MM.1S (cell line): ENCODE results near the gene TAF6L.
"Not testable (repeated sequence)": the region's sequence is repeated elsewhere in the genome, so short reads cannot be mapped to it uniquely, and the experiment has no call there.

Experiments
- DNase-seq: peaks from one replicate; pipeline ENCODE4 v3.0.0-alpha.2; 2015
- H2AFZ ChIP-seq: fragments of 300-600 bp; sonication (generic); 2 replicates; pipeline ENCODE4 v1.6.0; 2016; ENCODE audit warnings: antibody characterized with exemption, low read length
- H3F3A ChIP-seq: fragments of 300-600 bp; sonication (generic); 2 replicates; pipeline ENCODE4 v1.6.1; 2016; ENCODE audit warnings: mild to moderate bottlenecking, antibody characterized with exemption, low read length, moderate library complexity, mixed read lengths; ENCODE audit not compliant: insufficient read depth
- H3K27ac ChIP-seq: fragments of 300-600 bp; sonication (generic); 2 replicates; pipeline ENCODE4 v1.5.1; 2016; ENCODE audit warnings: mild to moderate bottlenecking, low read length
- H3K27me3 ChIP-seq: fragments of 300-600 bp; sonication (generic); replicated peaks from 2 replicates; pipeline ENCODE4 v1.6.0; 2016; ENCODE audit warnings: low read length; ENCODE audit not compliant: insufficient read depth
- H3K36me3 ChIP-seq: fragments of 300-600 bp; sonication (generic); replicated peaks from 2 replicates; pipeline ENCODE4 v1.6.1; 2016; ENCODE audit warnings: mild to moderate bottlenecking, low read length, mixed read lengths; ENCODE audit not compliant: insufficient read depth
- H3K4me1 ChIP-seq: fragments of 300-600 bp; sonication (generic); 2 replicates; pipeline ENCODE4 v1.6.1; 2016; ENCODE audit warnings: low read length, mixed read lengths
- H3K4me2 ChIP-seq: fragments of 300-600 bp; sonication (generic); 2 replicates; pipeline ENCODE4 v1.6.0; 2016; ENCODE audit warnings: low read depth, low read length
- H3K4me3 ChIP-seq: fragments of 300-600 bp; sonication (generic); 2 replicates; pipeline ENCODE4 v1.5.1; 2016; ENCODE audit warnings: low read length, mixed read lengths
- H3K79me2 ChIP-seq: fragments of 300-600 bp; sonication (generic); 2 replicates; pipeline ENCODE4 v1.6.1; 2016; ENCODE audit warnings: mixed run types, low read length, mixed read lengths
- H3K9ac ChIP-seq: fragments of 300-600 bp; sonication (generic); 2 replicates; pipeline ENCODE4 v1.6.1; 2016; ENCODE audit warnings: low read length, mixed read lengths
- H3K9me2 ChIP-seq: fragments of 300-600 bp; sonication (generic); replicated peaks from 2 replicates; pipeline ENCODE4 v1.6.1; 2016; ENCODE audit warnings: mild to moderate bottlenecking, low read length, mixed read lengths; ENCODE audit not compliant: insufficient read depth
- H3K9me3 ChIP-seq: fragments of 300-600 bp; sonication (generic); replicated peaks from 2 replicates; pipeline ENCODE4 v1.6.1; 2016; ENCODE audit warnings: mild to moderate bottlenecking, low read length, mixed read lengths; ENCODE audit not compliant: insufficient read depth
- H4K20me1 ChIP-seq: fragments of 300-600 bp; sonication (generic); 2 replicates; pipeline ENCODE4 v1.6.1; 2016; ENCODE audit warnings: mild to moderate bottlenecking, low read length, moderate library complexity, mixed read lengths; ENCODE audit not compliant: insufficient read depth
- EZH2 ChIP-seq: fragments of 300-600 bp; sonication (generic); optimal IDR thresholded peaks from 2 replicates; pipeline ENCODE3; 2017; ENCODE audit warnings: low read depth, mild to moderate bottlenecking, antibody characterized with exemption, low read length, mixed read lengths
- EZH2phosphoT487 ChIP-seq: fragments of 300-600 bp; sonication (generic); IDR thresholded peaks from 2 replicates; pipeline ENCODE4 v1.6.1; 2018; ENCODE audit warnings: antibody characterized with exemption, low read length
- TF ChIP-seq, protein P1 (sequence below): fragments of 300-600 bp; sonication (generic); IDR thresholded peaks from 2 replicates; pipeline ENCODE4 v1.5.1; 2016; ENCODE audit warnings: antibody characterized with exemption, low read length, mixed read lengths

The TAF6L gene

DNA sequence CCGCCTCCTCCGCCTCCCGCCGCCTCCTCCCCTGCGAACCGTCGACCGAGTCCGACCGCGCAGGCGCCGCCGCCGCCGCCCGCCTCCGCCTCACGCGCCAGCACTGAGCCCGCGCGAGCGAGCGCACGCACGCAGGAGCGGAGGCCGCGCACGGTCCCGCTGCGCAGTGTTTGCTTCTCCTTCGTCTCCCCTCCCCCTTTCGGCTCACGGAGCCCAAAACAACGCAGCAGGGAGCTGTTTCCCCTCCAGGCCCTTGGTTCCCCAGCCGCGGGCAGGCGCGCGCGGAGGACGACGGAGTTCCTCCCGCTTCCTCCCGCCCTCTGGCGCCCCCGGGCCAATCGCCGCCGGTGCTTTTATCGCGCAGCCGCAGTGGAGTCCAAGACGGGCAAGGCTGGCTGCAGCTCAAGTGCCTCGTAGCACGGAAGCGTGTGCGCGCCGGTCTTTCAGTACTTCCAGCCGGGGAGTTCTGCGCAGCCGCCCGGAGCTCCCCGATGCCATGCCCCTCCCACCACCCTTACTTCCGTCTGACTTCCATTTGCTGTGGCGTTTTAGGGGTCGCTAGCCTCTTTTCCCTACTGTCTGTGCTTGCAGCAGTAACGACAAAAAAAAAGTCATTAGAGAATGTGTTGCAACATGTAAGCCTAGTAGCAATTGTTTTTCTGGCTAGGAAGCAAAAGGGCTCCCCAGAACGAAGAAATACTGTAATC lies 43.9 kb upstream of the TAF6L start, which contains the start of gene HNRNPUL2:
TSS of gene HNRNPUL2 (minus strand) at position 293 of the 707 bp plus-strand sequence. CDS start 301 bp downstream, outside the sequence.
- Histone ChIP-seq H3K4me2 (peak within 1 kb of the TSS; percentile 89), H3K4me3 (peak within 1 kb of the TSS; percentile 93), H3F3A (peaks cover 29% of the 10 kb centered on the region), H3K27ac (peak within 1 kb of the TSS; percentile 92), H3K79me2 (peaks cover 79% of the 10 kb centered on the region), H2AFZ (peak within 1 kb of the TSS; percentile 87), H3K9ac (peak within 1 kb of the TSS; percentile 92), H4K20me1 (peaks cover 10% of the 10 kb centered on the region; the same call in 1 of the 2 replicates), H3K9me3 (no peaks in the 10 kb centered on the region), H3K27me3 (no peaks in the 10 kb centered on the region), H3K4me1 (peaks cover 14% of the 10 kb centered on the region), H3K9me2 (no peaks in the 10 kb centered on the region), H3K36me3 (peaks cover 19% of the 10 kb centered on the region)
- DNase-seq, result peak; percentile 100
- TF ChIP-seq, protein P1, sequence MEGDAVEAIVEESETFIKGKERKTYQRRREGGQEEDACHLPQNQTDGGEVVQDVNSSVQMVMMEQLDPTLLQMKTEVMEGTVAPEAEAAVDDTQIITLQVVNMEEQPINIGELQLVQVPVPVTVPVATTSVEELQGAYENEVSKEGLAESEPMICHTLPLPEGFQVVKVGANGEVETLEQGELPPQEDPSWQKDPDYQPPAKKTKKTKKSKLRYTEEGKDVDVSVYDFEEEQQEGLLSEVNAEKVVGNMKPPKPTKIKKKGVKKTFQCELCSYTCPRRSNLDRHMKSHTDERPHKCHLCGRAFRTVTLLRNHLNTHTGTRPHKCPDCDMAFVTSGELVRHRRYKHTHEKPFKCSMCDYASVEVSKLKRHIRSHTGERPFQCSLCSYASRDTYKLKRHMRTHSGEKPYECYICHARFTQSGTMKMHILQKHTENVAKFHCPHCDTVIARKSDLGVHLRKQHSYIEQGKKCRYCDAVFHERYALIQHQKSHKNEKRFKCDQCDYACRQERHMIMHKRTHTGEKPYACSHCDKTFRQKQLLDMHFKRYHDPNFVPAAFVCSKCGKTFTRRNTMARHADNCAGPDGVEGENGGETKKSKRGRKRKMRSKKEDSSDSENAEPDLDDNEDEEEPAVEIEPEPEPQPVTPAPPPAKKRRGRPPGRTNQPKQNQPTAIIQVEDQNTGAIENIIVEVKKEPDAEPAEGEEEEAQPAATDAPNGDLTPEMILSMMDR, result peak; percentile 7; the same call in 1 of the 2 replicates
- TF ChIP-seq EZH2phosphoT487, result no peak

DNA sequence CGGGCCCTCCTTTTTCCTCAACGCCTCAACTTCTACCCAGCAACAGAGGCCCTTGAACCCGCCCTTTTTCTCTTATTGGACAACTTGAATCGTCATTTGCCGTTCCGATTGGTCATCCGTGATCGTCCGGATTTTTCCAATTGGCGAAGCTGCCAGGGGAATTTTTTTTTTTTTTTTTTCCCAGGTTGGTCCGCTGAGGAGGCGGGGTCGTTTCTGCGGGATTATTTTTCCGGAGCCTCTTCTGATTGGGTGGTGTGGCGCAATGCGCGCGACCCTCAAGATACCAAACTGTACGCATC lies 43.4 kb upstream of the TAF6L start:
- Histone ChIP-seq H3K9ac (peak overlapping the region; percentile 92), H3K36me3 (peaks cover 14% of the 10 kb centered on the region), H2AFZ (peak overlapping the region; percentile 87), H3K9me2 (no peaks in the 10 kb centered on the region), H3K9me3 (no peaks in the 10 kb centered on the region), H3K4me2 (peak overlapping the region; percentile 65), H3K4me3 (peak overlapping the region; percentile 93), H4K20me1 (peaks cover 10% of the 10 kb centered on the region; the same call in 1 of the 2 replicates), H3K79me2 (peaks cover 79% of the 10 kb centered on the region), H3K27me3 (no peaks in the 10 kb centered on the region), H3K4me1 (peaks cover 14% of the 10 kb centered on the region), H3F3A (peaks cover 25% of the 10 kb centered on the region), H3K27ac (peak overlapping the region; percentile 92)
- TF ChIP-seq EZH2, result no peak
- TF ChIP-seq, protein P1, result no peak
- TF ChIP-seq EZH2phosphoT487, result no peak
- peak; percentile 98 for DNase-seq

DNA sequence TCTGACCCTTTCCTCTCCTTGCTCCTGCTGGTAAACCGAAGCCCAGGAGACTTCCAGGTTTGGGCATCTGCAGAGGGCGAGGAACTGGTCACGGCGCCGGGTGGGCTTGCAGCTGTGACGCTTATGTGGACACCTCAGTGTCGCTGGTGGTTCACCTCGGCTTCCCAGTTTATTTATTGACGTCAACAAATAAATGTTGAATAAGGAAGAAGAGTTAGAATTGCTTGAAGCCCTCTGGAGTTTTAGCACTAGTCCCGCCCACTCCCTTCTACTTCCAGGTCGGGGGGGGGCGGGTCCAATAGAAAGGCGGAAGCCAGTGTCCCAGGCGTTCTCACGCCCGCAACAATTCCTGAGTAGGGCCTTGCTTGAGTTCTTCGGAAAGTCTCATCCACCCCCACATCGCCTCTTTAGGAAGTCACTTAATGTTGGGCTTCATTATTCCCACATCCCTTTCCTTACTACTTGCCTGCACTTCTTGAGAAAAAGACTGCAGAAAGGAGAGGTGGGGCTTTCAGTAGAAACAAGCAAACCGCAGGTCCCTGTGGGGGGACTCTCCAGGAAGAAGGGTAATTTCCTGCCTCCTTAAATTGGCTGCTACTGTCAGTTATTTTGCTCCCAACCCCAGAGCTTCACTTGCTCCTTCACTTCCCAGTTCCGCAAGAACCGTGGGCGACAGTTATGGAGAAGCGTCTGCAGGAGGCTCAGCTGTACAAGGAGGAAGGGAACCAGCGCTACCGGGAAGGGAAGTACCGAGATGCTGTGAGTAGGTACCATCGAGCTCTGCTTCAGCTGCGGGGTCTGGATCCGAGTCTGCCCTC lies 42.8 kb upstream of the TAF6L start, which contains the start of gene TTC9C:
TSS of gene TTC9C (plus strand) at position 316 of the 818 bp plus-strand sequence. CDS start at position 679, 363 bp downstream.
- H3K36me3 ChIP-seq, result peaks cover 12% of the 10 kb centered on the region
- H3K27me3 ChIP-seq, result no peaks in the 10 kb centered on the region
- no peaks in the 10 kb centered on the region for H3K9me3 ChIP-seq
- H3K4me3 ChIP-seq, result peak within 1 kb of the TSS; percentile 93
- peaks cover 79% of the 10 kb centered on the region for H3K79me2 ChIP-seq
- peak; percentile 88 for DNase-seq
- no peaks in the 10 kb centered on the region for H3K9me2 ChIP-seq
- peaks cover 14% of the 10 kb centered on the region for H3K4me1 ChIP-seq
- H3F3A ChIP-seq, result peaks cover 25% of the 10 kb centered on the region
- H3K9ac ChIP-seq, result peak within 1 kb of the TSS; percentile 92
- peak within 1 kb of the TSS; percentile 92 for H3K27ac ChIP-seq
- peak within 1 kb of the TSS; percentile 65 for H3K4me2 ChIP-seq
- peaks cover 10% of the 10 kb centered on the region; the same call in 1 of the 2 replicates for H4K20me1 ChIP-seq
- TF ChIP-seq EZH2phosphoT487 (no peak), EZH2 (no peak)
- TF ChIP-seq, protein P1, result no peak
- H2AFZ ChIP-seq, result peak within 1 kb of the TSS; percentile 87

DNA sequence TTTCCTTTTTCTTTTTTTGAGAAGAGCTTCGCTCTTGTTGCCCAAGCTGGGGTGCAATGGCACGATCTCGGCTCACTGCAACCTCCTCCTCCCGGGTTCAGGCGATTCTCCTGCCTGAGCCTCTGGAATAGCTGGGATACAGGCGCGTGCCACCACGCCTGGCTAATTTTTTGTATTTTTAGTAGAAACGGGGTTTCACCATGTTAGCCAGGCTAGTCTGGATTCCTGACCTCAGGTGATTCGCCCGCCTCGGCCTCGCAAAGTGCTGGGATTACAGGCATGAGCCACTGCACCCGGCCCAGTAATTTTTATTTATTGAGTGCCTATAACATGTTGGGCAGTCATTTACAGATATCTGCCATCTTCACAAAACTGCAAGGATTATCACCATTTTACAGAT lies 41.1 kb upstream of the TAF6L start:
- Histone ChIP-seq H3K4me3 (0 out of 2 replicates have a peak overlapping the region, but pooled peaks have one; percentile 26), H3F3A (peaks cover 25% of the 10 kb centered on the region), H3K4me2 (peak overlapping the region; percentile 64; the same call in 1 of the 2 replicates), H3K79me2 (peaks cover 62% of the 10 kb centered on the region)
- H3K36me3 ChIP-seq, H3K4me1 ChIP-seq, H3K9me2 ChIP-seq, DNase-seq, H3K9ac ChIP-seq, H3K9me3 ChIP-seq, H4K20me1 ChIP-seq, H2AFZ ChIP-seq, H3K27ac ChIP-seq, H3K27me3 ChIP-seq: not testable (repeated sequence)
